Stimulated activated CD4-positive, alpha-beta T cell treated with anti-CD3 and anti-CD28 coated beads, Interleukin-2, amount 100 ng/mL, for 4 hours (primary cell): ENCODE data around the gene FRMPD4.

Experiments
- DNase-seq: peaks from one replicate; pipeline ENCODE4 v3.0.0-alpha.2; 2020; ENCODE audit warnings: low read depth

FRMPD4 gene

DNA sequence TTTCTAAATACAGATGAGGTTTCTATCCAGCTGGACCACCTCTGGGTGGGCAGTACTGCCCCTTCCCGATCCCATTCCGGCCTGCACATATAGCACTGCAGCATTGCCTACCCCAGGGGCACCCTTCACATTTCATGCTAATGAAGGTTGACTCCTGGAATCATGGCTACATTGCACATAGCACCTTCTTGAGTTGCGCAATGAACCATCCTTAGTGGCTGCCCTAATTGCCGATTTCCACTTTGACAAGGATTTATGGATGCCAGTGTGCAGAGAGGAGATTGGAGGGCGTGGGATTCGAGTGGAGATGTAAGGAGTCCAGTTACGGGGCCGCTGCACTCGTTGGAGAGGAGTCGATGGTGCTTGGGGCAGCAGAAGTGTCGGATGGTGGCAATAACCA is 229.0 kb downstream of the FRMPD4 start:
- no peak for DNase-seq

DNA sequence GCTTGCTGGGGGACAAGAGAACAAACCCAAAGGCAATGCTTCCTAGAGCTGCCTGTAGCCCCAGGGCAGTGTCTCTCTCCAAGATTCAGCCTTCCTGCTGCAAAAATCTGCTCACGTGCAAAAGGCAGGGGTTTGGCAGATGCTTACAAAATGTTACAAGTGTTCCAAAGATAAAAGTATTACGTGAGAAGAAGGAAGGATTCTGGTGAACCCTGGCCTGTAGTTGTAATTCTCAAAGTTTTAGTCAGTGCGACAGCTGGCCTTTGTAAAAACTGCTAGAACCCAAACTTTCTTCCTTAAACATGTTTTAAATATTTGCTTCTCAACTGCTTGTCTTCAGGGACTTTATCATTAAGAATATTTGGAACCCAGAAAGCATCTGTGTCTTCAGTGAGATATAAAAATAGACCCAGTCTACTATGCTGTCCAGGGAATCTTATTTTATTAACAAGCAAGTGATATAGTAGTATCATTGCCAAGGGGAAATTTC is 232.3 kb downstream of the FRMPD4 start:
- no peak for DNase-seq

DNA sequence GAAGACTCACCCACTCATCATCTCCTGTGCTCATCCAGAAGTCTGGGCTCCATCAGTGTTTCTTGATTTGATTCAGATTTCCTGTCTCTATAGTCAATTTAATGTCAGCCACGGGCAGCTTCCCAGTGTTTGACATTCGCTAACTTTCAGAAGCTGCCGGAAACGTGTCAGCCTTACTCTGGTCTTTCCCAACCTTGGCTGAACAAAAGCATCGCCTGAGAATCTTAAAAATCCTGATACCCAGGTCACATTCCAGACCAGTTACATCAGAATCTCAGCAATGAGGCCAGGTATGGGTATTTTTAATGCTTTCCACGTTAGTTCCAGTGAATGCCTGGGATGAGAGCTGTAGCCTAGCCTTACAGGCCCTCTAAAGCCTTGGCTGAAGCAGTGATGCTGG is 233.8 kb downstream of the FRMPD4 start:
- DNase-seq: no peak

DNA sequence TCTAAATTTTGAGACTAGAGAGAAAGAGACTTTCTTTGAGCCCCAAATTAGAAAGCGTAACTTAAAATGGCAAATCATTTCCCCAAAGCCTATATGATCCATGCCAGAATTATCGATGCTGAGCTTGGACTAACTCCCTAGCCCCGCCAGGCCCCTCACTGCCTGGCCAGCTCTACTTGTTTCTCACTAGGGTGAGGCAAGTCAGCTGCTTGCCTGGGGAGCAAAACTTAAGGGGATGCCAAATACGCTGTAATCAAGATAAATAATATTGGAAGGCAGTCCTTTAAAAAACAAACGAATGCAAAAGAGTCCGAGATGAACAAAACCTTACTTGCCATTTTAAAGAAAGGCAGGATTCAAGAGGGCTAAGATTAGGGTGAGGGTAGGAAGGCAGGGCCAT is 236.0 kb downstream of the FRMPD4 start:
- no peak for DNase-seq

DNA sequence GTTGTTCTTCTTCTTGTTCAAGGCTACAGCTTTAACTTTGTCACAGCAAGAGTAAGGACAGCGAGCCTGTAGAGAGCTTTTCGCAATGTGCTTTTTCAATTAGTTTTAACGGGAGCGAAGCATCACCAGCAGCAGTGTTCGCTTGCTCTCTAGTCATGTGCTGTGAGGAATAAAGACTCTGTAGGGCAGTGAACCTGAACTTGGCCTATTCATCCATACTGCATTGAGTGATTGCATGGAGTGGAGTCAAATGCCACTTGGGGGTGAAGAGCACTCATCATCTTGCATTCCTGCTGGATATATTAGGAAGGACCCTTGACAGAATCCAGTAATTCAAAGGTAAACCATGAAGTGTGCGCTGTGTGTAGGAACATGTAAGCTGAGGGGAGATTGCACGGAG is 240.0 kb downstream of the FRMPD4 start:
- DNase-seq: no peak

DNA sequence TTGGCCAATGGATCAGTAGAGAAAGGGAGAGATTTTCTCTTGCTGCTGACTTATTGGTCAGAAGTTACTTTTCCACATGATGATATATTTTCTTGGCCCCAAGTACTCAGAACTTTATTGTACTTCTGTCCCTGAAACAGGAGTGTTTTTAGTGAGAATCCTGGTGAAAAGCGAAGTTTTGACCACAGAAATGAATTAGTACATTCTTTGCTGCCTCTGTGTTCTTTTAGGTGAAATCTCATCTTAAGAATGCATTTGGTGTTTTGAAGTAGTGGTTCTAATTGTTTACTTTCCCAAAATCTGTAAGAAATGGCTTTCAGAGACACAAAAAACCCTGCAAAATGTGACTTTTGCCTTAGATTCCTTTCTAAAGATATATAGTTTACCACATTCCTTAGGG is 240.4 kb downstream of the FRMPD4 start:
- DNase-seq: no peak

DNA sequence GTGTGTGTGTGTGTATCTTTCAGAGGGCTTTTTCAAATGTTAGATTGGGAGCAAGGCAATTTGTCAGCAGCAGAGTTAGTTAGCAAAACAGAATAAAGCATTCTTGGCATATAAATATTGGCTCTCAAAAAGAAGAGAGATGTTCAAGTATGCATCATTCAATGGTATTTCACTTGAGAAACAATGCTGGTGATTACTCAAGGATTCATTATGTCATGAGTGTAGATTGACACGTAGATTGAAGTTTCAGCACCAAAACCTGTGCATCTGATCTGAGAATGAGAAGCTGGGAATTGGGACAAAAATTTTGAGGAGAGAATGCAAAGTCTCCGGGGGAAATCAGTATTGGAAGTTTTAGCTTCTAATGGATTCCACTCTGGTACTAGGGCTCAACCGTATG is 241.4 kb downstream of the FRMPD4 start:
- no peak for DNase-seq

DNA sequence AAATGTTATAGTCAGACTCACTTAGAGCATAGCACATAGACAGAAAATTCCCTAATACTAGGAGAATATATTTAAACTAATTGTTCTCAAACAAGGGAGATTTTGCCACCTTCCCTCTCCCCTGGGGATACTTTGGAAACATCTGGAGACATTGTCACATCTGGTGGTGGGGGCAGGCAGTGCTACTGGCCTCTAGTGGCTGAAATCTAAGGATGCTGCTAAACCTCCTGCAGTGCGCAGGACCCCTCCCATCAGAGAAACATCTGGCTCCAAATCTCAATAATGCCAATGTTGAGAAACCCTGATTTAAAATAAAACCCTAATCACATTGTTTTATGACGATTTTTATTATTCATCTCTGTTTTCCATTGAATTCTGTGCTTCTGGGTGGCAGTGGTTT is 244.9 kb downstream of the FRMPD4 start:
- DNase-seq: no peak

DNA sequence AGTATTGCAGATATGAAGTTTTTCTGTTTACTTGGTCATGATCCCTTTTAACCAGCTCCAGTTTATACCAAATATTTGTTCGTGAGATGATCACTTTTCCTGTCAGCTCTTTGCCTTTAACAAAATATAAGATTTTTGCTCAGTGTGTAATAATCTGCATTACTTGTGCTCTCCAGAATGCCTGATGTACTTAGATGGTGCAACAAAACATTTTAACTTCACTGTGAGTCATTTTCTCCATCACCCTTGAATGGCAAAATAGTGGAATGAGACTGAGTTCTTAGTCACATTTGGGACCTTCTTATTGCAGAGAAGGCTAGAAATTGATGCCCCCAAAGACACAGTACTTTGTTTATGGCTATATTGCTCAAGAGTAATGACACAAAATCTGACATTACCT is 252.0 kb downstream of the FRMPD4 start:
- DNase-seq: no peak

DNA sequence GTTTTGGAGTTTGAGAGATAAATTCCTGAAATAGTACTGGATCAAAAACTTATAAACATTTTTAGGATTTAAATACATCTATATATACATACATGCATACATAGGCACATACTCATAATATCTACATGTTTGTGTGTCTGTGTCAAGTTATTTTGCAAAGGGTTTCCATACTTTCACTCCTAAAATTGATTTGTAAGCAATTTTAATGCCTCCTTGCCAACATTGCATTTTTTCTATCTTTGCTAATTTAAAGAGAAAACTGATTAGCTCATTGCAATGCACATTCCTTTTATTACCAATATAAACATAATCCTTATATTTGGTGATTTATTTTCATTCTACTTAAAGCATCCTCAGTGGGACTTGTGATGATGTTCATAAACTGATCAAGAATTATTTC is 258.3 kb downstream of the FRMPD4 start:
- no peak for DNase-seq

DNA sequence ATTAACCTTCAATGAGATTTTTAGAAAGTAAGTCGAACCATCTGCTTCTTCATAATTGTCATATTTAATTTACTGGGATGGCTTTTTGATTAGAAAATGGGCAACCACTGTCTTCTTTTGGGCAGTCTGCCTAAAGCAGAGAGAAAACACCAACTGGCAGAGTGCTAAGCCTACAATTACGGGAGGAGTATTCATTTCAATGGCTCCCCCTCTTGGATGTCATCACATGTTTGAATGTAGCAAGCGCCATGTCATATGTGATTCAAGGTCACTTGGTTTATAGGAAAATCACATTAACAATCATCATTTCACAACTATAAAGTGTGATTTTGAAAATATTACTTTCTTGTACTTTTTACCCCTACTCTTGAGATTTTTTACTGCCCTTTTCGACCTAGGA is 261.9 kb downstream of the FRMPD4 start:
- DNase-seq: no peak

DNA sequence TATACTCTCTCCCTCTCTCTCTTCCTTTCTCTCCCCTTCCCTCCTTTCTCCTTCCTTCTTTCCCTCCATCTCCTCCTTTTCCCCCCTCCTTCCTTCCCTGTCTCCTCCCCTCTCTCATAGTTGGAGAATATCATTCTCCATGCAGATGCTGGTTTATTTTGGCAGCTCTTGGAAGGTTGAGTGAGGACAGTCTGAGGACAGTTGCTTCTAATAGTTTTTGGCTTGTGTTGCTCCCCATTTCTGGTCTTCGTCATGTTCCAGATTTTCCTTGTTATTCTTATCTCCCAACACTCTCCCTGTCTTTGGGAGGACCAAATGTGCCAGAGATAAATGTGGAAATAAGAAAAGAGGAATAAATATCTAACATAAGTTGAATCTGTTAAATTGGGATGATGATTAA is 263.0 kb downstream of the FRMPD4 start:
- DNase-seq: no peak

DNA sequence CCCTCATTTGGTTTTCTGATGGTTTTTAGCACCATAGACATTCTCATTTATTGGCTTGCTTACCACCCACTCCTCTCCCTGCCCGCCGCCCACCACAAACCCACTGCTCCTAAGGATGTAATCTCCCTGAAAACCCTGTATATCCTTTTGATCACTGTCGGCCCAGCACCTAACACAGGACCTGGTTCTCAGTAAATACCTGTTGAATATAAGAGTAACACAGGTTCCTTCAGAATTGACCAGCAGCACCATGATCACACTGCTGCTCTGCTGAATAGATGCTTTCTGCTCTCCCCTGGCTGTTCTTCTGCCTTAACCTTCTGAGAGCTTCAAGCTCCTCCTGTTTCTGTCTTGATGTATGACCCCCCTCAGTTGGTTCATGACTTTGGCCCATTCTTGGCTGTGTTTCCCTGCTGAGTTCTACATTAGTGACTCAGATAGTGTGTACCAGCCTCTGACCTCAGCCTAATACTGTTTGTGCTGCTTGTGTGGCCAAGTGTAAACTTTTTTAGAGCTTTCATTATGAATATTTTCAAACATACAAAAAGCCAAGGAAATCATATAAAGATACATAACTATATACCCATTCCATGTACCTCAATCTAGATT is 265.3 kb downstream of the FRMPD4 start:
- no peak for DNase-seq

DNA sequence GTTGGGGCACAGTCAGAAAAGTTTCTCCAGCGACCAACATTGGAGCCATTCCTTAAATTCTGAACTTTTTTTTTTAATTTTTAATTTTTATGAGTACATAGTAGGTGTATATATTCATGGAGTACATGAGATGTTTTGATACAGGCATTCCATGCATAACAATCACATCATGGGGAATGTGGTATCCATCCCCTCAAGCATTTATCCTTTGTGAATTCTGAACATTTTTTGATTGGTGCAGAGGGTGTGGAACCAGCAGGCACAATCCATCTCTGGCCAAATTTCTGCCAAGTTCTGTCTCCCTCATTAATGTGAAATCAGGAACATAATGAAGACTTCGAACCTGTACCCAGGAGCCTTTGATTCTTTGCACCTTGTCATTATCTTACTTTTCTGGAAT is 267.0 kb downstream of the FRMPD4 start:
- no peak for DNase-seq

DNA sequence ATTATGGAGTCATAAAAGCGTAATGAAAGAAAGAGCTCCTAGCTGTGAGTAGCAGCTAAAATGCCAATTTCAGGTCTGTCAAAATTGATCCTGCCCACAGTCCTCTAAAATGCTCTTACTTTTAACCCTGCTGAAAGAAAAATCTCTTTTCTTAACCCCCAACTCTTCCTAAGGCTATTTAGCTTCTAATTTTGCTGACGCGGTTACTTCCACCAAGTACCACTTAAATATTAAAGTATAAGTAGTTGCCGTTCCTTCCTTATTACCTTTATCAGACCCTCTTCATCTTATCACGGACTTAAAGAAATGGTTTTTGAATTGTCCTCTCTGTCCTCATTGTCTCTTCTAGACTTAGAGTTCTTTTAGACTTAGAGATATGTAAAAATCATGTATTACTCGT is 272.2 kb downstream of the FRMPD4 start:
- no peak for DNase-seq

DNA sequence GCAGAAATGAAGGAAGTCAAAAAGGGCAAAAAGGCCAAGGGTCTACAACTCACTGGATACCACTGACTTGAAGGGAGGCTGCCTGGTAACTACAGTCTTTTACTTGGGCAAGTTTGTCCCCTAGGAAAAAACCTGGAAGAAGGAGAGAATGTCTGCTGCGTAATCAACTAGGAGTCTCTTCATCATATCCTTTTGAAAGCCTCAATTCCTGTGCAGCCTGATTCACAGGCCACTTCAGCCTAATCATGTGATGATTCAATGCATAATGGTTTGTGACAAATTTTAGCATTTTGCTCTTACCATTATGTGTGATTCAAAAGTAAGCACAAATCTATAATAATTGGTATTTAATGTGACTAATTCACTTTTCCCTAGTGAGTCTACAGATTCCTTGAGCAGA is 273.6 kb downstream of the FRMPD4 start:
- DNase-seq: no peak

DNA sequence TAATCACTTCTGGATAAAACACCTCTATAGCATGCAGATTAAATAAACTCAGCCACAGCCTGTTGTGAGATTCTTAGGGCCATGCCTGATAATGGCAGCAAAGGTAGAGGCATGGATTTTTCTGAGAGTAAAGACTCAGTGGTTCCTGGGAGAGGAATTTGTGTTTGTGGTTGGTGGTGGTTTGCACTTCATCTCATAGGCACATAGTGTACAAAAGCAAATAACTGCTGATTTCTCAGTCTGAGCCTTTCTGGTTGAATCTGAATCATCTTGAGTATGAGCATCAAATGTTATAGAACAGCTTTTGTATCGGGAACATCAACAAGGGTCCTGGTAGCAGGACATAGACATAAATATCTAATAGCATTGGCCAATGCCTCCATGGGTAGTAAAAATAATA is 274.3 kb downstream of the FRMPD4 start:
- DNase-seq: no peak

DNA sequence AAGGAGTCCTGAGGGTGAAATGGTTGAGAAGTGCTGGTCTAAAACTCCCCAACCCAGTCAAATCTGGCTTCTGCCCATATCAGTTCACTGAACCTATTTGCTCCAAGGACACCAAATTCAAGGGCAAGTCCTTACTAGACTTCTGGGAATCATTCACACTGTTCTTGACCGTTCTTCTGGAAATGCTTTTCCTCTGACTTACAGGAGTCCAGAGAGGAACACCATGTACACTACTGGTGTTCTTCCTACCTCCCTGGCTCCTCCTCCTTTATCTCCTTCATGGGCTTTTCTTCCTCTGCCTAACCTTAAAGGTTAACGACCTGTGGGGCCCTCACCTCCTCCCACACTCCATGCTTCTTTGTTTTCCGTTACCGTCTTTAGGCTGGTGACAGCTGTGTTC is 281.3 kb downstream of the FRMPD4 start:
- no peak for DNase-seq

DNA sequence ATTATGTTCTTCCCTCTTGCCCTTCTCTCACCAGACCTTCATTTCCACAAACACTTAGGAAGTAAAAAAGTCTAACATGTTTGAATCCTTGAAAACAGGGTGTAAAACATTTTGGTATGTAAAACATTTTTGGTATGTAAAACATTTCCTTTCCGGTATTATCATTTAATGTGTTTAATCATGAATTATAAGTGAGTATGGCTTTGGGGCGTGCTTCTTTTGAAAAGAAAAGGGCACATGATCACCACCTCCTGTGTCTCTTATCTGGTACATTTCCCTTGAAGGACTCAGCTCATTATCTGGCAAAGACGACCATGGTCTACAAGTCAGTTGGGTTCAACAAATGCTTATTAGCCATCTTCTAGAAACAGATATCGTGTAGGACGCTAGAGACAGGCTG is 283.6 kb downstream of the FRMPD4 start:
- no peak for DNase-seq

DNA sequence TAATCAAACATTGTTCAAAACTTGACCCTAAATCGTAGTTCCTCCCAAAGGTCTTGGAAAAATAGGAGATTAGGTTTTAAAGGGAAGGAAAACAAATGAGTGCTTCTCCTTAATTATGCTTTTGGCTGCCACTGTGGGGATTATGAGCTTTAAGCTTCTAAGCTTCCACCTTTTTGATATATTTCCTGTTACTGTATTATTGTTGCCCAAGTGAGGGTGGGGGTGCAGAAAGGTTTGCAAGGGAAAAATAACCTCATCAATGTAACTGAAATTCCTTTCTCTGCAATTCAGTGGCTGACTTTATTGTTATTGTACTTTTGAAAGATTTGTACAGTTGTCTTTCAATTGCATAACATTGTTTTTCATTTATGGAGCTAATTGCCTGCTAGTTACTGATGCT is 285.1 kb downstream of the FRMPD4 start:
- DNase-seq: no peak

DNA sequence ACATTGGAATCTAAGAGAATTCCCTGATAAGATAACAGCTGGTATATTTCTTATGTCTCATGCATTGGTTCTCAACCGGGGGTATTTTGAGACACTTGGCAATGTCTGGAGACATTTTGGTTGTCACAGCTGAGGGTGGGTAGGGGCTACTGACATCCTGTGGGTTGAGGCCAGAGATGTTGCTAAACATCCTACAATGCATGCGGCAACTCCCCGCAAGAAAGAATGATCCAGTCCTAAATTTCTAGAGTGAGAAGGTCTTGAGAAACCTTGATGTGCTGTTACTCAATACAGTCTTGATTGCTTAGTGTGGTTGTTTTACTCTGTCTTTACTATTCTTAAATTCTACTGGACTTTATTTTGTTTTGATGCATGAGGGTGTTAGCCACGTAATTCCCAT is 287.2 kb downstream of the FRMPD4 start:
- no peak for DNase-seq

DNA sequence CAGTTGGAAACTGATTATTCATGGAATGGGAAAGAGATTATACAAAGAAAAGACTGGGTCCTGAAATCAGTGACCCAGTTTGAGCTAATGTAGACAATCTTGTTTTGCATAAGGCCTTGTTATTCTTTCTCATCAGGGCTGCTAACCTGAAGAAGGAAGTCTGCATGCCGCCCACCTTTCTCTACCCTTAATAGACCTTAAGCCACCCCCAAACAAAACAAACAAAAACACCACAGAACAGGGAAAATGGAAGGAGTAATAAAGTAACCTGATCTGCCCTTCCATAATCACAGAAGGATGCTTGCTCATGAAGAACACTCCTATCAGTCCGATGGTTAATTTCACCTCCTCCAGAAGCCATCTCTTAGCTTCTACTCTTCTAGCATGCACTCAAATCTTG is 288.1 kb downstream of the FRMPD4 start:
- no peak for DNase-seq

DNA sequence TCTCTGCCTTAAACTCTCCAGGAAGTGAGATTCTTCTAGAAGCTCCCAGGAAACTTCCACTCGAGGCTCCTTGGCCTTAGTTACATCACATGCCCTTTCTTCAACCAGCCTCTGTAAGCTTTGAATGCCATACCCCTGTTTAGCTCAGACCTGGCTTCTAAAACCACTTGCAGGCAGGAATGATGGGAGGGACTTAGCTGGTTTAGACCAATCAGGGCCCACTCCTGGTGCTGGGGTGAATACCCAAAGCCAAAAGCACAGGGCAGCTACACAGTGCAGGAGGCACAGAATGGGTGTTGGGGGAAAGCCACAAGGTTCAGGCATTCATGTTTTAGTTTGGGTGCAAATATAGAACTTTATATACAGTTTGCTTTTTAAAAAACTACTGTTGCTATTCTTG is 296.2 kb downstream of the FRMPD4 start:
- DNase-seq: no peak

DNA sequence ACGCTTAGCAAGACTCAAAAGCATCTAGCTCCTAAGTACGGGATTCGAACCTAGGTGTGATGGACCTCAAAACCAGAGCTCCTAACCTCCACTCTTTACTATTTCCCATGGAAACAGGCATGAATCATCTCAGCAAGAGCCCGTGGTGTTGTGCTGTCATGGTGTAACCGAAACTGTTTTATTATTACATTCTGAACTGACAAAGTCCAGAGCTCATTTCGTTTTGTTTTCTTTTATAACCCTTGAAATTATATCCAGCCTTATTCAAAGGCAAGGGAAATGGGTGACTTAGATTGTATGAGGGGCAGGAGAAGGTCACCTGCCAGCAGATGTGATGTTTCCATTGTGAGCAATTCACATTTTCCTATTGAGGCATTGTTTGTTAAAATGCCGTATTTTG is 301.1 kb downstream of the FRMPD4 start:
- no peak for DNase-seq

DNA sequence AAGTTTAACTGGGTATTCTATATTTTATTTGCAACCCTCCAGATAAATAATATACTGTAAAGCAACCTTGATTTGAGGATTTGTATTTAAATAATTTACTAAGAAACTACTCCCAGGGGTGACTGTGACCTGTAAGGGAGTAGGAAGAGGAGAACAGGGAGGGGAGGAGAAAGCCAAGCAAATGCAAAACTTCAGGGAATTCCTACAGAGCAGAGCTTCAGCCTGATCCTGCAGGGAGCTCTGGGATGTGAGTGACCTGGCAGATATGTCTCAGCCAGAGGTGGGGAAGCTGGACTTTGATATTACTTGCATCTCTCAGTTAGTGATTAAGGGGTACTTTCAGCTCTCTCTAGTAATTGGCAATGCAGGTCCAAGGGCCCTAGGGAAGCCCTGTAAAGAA is 302.0 kb downstream of the FRMPD4 start:
- DNase-seq: no peak
